Amniotic stem cell (primary cell): ENCODE data around the gene CELF4.

Experiments
- DNase-seq: peaks from one replicate; lab custom pipeline; 2025; lab: John Stamatoyannopoulos, UW

CELF4 gene

GRCh38 chr18:37280701-37281393 is 284.8 kb downstream of the CELF4 start:
- no peak for DNase-seq

DNA sequence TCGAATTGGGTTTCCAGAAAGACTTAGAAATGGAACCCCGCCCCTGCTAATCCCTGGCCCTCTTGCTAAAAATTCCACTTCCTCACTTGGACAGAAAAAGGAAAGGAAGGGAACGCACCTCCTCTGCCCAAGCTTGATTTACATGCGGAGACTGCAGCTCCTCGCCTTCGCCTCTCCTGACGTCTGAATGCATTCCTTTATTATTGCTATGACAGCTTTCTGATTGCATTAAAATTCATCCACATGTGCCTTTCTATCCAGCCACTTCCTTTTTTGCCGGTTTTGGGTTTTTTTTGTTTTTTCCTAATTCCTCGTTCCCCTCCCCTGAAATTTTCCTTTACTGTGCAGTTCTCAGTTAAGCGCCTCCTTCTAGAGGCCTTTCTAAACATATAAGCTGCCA is 287.8 kb downstream of the CELF4 start:
- no peak for DNase-seq

DNA sequence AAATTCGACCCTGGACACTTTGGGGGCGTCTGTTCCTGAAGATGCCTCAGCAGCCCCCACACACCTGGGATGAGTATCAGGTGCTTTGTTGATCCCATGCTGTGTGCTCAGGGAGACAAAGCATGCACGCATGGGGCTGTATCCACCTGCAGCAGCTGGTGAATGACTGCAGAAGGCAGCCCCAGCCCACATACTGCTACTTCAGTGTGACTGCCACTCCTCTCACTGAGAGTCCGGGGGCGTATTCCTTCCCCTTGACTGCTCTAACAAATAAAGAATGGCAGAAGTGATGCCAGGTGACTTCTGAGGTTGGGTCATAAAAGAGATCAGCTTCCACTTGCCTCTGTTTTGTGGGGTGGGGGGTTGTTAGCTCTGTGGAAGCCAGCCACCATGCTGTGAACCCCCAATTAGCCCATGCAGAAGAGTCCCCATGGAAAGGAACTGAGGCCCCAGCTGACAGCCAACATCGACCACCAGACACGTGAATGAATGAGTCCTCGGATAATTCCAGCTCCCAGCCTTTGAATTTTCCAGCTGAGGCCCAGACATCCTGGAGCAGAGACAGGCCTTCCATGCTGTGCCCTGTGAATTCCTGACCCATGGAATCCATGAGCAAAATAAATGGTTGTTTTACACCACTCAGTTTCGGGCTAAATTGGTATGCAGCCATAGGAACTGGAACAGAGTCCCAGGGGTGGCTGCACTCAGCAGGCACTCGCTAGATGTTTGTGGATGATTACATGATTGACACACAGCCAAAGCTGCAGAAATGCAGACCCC is 289.3 kb downstream of the CELF4 start:
- DNase-seq = no peak

DNA sequence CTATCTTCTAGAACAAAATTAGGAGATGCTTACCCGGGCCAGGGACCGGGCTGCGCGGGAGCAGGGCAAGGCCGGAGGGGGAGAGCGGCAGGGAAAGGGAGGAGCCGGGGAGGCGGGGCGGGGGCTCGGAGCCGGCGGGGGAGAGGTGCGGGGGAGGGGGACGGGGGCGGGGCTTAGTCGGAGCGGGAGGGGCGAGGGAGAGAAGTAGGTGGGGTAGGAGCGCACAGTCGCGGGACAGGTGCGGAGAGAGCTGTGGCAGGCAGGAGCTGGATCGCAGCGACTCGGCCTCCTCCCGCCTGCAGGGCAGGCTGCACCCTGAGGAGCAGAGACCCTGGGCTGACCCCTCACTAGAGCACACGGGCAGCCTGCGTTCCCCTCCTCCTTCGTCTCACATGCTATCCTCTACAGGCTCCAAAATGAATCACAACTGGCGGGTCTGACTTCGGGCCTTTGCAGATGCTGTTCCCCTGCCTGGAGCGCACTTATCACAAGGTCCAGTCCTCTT is 290.3 kb downstream of the CELF4 start:
- DNase-seq = no peak

- DNase-seq = no peak
Measured at GRCh38 chr18:37274309-37275236, 291.0 kb downstream of the CELF4 start.

DNA sequence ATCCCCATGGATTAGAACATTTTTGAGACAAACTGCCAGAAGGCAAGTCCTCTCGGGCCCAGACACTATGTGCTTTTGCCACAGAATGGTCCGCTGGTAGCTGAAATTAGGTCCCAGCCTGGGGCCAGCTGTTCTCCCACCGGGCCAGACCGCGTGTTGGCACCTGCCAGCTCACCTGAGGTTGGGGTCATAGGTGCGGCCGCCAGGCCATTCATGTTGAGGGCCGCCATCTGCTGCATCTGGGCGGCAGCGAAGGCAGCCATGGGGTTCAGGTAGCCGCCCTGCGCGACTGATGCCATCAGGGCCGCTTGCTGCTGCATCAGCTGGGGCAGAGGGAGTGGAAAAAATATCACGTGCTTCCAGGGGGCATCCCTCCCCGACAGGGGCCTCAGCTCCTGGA is 292.8 kb downstream of the CELF4 start:
- no peak for DNase-seq

GRCh38 chr18:37272226-37272625 is 293.4 kb downstream of the CELF4 start:
- DNase-seq = no peak

DNA sequence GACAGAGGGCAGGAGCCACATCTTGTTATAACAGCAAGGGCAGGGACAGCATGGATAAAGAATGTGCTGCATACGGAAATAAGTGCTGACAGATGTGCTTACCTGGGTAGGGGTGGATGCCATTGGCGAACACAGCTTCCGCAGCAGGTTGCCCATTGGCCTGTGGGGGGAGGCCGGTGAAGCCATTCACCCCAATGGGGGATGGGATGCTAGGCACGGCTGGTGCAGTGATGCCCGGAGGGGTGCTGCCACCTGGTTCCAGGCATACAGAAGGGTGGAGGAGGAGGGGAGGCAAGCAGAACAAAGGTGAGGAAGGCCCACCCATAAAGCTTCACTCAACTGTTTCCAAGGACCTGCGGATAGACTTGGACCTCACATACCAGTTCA is 294.9 kb downstream of the CELF4 start:
- DNase-seq = no peak

GRCh38 chr18:37270038-37270665 is 295.4 kb downstream of the CELF4 start:
- DNase-seq = peak; percentile 8

GRCh38 chr18:37266290-37266689 is 299.3 kb downstream of the CELF4 start:
- no peak for DNase-seq

- DNase-seq = no peak
Measured at GRCh38 chr18:37265382-37265781, 300.2 kb downstream of the CELF4 start.

DNA sequence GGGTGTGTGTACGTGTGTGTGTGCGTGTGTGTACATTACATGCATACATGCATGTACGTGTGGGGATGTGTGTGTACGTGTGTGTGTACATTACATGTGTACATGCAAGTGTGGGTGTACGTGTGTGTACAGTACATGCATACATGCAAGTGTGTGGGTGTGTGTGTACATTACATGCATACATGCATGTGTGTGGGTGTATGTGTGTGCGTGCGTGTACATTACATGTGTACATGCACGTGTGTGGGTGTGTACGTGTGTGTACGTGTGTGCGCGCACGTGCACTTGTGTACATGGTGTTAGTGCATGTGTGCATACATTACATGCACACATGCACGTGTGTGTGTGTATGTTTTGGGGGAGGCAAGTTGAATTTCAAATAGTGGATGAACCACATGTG is 300.6 kb downstream of the CELF4 start:
- DNase-seq = no peak

GRCh38 chr18:37261988-37262387 is 303.6 kb downstream of the CELF4 start:
- DNase-seq = no peak

GRCh38 chr18:37261246-37261840 is 304.3 kb downstream of the CELF4 start:
- no peak for DNase-seq

GRCh38 chr18:37260367-37261093 is 305.1 kb downstream of the CELF4 start:
- no peak for DNase-seq

DNA sequence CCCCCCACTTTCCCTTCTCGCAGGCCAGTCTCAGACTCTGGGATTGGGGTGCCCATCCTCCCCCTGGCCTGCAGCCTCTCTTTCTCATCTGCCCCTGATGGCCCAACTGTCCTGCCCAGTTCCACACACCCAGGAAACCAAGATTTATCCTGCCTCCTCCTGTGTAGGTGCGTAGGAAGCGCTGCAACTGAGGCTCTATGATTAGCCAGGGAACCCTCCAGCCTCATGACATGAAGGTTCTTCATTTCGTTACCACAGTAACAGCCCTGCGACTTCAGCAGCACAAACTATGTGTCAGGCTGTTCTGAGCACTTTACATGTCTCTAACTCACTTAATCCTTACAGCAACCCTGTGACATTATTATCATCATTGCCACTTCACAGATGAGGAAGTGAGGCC is 305.9 kb downstream of the CELF4 start:
- no peak for DNase-seq

DNA sequence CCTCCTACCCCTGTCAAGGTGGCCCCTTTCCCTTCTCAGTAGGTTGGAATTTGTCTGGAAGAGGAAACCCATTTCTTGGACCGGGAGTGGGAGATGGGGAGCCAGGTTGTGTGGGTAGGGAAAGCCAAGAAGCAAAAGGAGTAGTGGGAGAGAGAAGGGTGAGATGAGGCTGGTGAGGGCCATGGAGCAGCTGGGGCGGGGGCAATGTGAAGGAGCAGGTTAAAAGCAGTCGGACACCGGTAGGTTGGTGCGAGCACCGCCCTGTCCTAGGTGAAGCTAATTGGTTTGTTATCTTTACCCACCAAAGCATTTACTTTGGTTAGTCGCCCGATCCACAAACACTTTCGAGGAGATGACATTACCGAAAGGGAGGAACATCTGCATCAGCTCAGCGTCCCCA is 306.8 kb downstream of the CELF4 start:
- no peak for DNase-seq

DNA sequence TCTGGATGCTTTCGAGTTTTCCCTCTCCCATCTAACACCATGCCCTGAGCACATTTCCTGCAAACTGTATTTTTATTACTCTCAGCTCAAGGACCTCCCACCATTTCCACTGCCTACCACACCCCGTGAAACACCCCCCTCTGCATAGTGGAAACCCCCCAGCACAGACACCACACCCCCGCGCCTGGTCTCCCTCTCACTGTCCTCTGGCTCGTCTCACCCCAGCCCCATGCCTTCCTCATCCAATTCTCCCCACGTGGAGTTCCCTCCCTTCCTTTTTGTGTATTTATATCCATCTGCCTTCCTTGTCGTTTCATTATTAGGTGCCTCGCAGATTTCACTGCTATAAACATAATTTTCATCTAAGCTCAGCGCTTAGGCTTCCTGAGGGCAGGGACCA is 307.5 kb downstream of the CELF4 start:
- DNase-seq = no peak

DNA sequence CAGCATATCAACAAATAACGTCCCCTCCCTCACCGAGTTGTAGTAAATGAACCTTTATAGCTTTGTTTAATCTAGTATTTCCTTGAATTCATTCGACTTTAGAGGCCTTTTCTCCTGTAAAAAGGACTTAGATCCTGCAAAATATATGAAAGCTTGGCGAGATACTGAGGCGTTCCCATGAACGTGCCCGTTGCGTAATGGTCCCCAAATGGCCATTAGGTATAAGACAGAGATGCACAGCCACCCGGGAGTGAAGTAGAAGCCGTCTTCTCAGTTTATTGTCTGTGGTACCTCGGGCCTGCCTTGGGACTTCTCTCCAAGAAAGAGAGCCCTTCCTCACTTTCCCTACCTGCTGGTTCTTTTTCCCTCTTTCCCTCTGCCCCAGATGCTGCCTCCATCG is 310.6 kb downstream of the CELF4 start:
- DNase-seq = no peak

DNA sequence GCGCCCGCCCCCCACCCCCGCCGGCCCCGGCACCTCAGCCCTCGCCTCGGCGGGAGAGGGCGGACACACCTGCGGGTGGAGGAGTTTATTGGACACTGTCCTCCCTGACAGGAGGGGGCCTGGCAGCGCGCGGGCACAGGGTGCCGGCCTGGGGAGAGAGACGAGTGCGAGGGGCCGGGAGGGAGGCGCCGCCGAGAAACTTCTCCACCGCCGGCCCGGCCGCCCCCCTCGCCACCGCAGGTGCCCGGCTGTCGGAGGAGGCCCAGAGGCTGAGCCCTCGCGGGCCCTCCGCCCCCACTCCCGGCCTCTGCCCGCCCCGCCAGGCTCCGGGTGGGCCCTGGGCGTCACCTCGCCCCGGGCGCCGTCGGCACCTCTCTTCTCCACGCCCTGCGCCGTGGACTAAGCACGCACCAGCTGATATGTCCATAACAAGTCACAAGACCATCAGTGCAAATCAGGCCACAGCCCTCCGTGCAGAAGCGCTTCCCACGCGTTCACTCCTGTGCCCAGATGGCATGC is 311.3 kb downstream of the CELF4 start:
- no peak for DNase-seq
